GM19324 (cell line): ENCODE results near the gene BCL2L1.

Source experiments
- ATAC-seq: cut with Tn5 transposase; IDR thresholded peaks from one replicate; pipeline ENCODE4 v1.9.1; 2021; ENCODE audit warnings: mild to moderate bottlenecking, moderate library complexity; ENCODE audit not compliant: unreplicated experiment, low FRiP score

Gene BCL2L1

GRCh38 chr20:31617432-31618104 is 105.1 kb downstream of the BCL2L1 start:
- ATAC-seq = no peak

GRCh38 chr20:31615416-31615815 is 107.3 kb downstream of the BCL2L1 start:
- no peak for ATAC-seq
